GM21423 (cell line): ENCODE measurements around the gene SDC4.

Experiments
- ATAC-seq: cut with Tn5 transposase; IDR thresholded peaks from one replicate; pipeline ENCODE4 v1.9.1; 2021; ENCODE audit warnings: mild to moderate bottlenecking, moderate library complexity; ENCODE audit not compliant: unreplicated experiment

Gene SDC4

DNA sequence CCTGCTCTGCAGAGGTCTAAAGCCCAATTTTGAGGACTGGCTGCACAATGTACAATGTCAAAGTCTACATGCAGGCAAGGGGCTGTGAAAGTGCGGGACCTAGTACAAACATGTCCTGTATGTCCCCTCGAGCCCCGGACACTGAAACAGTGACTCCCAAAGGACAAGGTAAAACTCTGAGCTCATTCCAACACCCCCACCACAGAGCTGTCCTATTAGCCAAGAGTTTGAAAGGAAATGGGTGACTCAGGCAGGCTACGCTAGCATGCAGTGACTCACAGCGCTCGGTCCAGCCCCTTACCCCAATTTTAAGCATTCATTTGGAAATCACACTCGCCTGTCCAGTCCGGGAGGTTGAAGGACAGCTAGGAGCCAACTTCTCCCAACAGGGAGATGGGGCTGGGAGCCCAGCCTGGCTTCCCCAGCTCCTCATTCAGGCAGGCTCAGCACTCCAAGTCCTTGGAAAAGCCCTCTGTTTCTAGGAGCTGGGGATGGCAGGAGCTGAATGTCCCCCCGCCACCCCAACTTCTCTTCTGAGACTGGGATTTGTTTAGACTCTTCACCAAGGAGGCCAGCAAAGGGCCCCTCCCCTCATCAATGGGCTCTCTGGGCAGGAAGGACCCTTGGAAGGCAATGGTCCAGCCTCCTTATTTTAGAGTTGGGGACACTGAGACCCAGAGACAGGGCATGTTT, 3.9 kb downstream of the SDC4 start:
- ATAC-seq, result no peak

GRCh38 chr20:45343532-45344167, 4.6 kb downstream of the SDC4 start:
- ATAC-seq, result no peak

- ATAC-seq, result no peak
Measured at GRCh38 chr20:45342855-45343531, 5.2 kb downstream of the SDC4 start.

GRCh38 chr20:45341939-45342854, 6.0 kb downstream of the SDC4 start:
- ATAC-seq, result no peak

DNA sequence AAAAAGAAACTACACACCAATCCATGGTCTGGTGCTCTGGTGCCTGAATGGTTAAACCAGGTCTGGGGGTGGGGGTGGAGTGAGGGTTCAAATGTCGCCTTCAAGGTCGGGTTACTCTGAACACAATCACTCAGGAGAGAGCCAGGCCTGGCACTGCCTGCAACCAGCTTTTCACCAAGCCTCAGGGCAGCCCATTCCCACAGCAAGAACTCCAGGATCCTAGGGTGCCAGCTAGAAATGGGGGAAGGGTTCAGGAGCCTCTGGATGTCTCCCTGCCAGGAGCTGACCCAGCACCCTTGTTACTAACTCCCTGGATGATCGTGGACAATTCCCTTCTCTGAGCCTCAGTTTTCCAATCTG, 6.7 kb downstream of the SDC4 start:
- ATAC-seq, result no peak

- ATAC-seq, result no peak
Measured at GRCh38 chr20:45340951-45341350, 7.3 kb downstream of the SDC4 start.

GRCh38 chr20:45340236-45340847, 7.9 kb downstream of the SDC4 start:
- ATAC-seq, result no peak

DNA sequence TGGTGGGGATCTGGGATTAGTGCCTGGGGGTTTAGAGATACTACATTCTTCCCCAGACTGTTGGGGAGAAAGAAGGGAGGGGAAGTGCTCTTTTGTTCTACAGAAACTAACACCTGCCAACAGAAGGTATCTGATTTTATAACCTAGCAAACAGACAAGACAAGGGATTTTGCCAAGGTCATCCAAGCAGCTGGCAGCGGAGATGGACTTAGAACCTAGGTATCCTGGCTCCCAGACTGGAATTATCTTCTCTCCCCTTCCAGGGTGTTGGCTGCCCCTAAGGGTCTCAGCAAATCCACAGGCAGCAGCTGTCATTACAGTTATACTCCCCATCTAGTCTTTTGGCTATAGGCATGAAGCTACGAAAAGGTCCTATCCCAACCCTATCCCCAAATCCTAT, 8.4 kb downstream of the SDC4 start:
- ATAC-seq, result no peak

GRCh38 chr20:45339084-45339483, 9.1 kb downstream of the SDC4 start:
- ATAC-seq, result no peak

- no peak for ATAC-seq
Measured at GRCh38 chr20:45338121-45339030, 9.8 kb downstream of the SDC4 start.

DNA sequence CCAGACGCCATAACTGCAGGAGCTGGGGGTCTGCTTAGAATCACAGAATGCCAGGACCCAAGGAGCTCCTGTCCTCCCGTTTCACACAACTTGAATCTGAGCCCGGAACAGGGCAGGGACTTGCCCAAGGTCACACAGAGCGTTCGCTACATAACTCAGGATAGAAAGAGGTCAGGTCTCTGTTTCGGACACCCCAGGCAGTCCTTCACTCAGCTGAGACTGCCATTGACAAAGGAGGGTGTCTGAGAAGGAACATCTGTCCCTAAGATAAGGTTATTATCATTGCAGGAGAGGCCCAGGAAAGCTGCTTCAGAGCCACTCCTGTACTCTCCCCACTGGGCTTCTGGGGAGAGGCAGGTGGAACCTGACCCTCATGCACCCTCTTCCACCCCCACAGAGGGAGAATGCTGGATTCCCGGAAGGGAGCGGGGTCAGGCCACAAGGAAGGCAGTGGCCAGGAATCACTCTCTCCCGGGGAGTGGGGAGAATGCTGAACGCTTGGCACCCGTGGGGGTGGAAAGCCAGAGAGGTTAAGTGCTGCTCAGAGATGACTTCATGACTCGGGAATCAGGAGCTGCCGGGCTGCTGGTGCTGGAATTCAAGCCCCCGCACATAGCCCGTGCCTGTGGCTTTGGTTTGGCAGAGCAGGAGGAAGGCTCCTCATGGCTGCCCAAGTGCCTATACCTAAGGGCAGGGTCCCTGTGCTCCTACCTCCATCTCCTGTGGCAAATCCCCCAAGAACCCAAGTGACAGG, 10.7 kb downstream of the SDC4 start:
- no peak for ATAC-seq

DNA sequence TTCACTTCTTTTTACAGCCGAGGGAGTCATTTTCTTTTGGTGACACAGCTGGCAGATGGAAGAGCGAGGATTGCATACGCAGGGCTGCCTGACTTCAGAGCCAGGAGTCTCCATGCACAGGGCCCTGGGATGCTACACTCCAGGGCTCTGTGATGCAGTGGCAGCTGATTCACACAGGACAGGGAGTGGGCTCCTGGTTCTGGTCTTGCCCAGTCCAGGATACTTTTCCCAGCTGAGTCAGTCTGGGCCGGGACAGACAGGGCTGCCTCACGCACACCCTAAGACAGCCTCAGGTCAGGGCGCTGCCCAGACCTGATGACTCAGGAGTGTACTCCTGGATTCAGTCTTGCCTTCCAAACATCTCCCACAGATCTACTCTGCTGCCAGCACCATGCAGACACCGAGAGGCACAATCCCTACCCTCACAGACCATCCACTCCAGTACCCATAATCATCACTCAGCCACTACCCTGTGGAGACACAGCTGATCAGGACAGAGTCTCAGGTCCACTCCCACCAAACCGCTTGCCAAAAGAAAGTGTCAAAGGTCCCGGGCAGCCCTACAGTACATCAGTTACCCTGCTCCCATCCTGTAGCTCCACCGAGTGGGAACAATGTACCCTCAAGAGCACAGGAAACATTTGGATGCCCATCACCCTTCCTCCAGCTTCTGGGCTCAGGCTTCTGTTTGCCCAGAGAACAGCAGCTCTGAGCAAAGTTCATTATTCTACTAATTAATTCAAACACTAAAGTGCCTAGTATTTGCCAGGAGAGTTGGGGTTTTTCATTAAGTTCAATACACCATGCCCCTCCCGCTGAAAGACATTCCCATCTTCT, 11.5 kb downstream of the SDC4 start:
- ATAC-seq, result no peak

DNA sequence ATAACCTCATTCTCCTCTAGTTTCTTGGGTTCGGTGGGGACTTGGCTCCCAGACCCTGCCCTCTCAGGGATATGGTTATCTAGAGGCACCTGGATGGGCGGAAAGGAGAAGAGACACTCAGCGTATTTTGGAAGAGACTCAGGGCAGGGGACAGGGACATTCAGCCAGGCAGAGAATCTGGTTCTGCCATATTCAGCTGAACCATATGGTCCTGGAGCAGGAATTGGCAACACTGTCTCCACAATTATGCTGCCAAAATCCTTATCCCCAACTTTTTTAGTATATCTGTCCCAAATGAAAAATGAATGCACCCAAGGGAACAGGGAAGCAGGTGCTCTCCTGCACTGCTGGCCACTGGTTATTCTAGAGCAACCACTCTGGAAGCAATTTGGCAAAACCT, 17.7 kb downstream of the SDC4 start:
- ATAC-seq, result no peak

- ATAC-seq, result no peak
Measured at GRCh38 chr20:45329497-45330319, 18.5 kb downstream of the SDC4 start.

DNA sequence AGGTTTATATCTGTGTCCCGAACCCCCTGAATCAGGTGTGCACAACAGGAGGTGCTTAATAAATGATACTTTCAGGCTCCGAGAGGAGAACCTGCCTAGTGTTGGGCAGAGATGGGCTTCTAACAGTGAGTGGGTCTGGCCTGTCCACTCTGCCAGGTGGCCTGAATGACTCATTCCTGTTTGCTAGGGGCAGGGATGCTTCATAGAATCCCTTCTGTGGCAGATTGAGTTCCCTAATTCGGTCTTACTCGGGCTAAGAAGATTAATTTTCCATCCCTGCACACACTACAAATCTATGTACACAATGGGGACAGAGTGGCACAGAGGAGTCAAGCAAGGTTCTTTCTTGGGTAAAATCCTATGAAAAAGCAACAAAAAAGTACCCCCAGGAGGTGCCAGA, 19.8 kb downstream of the SDC4 start:
- ATAC-seq, result no peak

DNA sequence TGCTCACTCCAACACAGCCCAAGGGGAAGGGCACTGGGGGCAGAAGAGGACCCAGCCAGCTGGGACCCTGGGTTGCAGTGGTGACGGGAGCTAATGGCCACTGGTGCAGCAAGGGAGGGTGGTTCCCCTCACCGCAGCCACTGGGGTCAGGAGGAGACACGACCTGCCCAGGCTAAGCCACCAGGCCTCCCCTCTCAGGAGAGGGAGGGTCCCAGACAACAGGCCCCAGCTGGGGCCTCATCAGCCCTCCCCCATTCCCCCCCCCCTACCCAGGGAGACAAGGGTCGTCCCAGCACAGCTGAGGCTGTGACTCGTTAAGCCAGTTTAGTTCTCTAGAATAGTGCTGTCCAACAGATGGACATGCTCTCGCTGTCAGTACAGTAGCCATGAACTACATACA, 22.9 kb downstream of the SDC4 start:
- no peak for ATAC-seq

GRCh38 chr20:45323731-45324130, 24.5 kb downstream of the SDC4 start:
- ATAC-seq, result no peak
